GM12865 (cell line): Measurements from ENCODE around the gene ACSL3.

ENCODE experiments used
- DNase-seq: peaks from one replicate; pipeline ENCODE4 v3.0.0; 2010; ENCODE audit warnings: low read depth
- H3K4me3 ChIP-seq: 2 replicates; pipeline ENCODE4 v1.5.1; 2011; ENCODE audit warnings: mild to moderate bottlenecking, low read depth, low read length, control low read depth
- TF ChIP-seq, protein P1 (sequence below): IDR thresholded peaks from 2 replicates; pipeline ENCODE4 v1.5.1; 2011; ENCODE audit warnings: low read length, control low read depth, low read depth, inconsistent platforms; ENCODE audit not compliant: insufficient read depth; ENCODE audit errors: missing control alignments

ACSL3 gene

DNA sequence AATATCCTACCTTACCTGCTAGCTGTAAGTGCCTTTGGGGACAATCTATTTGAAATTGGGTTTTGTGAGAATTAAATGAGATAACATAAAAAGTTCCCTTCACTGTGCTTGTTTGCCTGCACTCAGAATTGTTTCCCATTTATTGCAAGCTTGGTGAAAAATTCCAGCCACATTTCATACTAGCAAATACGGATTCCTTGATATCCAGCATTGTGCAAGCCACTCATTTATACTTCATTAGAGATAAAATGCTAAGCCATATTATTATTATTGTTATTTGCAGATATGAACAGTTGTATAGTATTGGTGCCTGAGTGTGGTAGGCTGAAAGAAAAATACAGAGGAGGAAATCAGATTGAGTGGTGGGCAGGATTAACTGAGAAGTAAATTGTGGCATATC lies 31.9 kb downstream of the ACSL3 start:
- TF ChIP-seq, protein P1, sequence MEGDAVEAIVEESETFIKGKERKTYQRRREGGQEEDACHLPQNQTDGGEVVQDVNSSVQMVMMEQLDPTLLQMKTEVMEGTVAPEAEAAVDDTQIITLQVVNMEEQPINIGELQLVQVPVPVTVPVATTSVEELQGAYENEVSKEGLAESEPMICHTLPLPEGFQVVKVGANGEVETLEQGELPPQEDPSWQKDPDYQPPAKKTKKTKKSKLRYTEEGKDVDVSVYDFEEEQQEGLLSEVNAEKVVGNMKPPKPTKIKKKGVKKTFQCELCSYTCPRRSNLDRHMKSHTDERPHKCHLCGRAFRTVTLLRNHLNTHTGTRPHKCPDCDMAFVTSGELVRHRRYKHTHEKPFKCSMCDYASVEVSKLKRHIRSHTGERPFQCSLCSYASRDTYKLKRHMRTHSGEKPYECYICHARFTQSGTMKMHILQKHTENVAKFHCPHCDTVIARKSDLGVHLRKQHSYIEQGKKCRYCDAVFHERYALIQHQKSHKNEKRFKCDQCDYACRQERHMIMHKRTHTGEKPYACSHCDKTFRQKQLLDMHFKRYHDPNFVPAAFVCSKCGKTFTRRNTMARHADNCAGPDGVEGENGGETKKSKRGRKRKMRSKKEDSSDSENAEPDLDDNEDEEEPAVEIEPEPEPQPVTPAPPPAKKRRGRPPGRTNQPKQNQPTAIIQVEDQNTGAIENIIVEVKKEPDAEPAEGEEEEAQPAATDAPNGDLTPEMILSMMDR = no peak
- H3K4me3 ChIP-seq = no peak overlapping the region
- no peak for DNase-seq

DNA sequence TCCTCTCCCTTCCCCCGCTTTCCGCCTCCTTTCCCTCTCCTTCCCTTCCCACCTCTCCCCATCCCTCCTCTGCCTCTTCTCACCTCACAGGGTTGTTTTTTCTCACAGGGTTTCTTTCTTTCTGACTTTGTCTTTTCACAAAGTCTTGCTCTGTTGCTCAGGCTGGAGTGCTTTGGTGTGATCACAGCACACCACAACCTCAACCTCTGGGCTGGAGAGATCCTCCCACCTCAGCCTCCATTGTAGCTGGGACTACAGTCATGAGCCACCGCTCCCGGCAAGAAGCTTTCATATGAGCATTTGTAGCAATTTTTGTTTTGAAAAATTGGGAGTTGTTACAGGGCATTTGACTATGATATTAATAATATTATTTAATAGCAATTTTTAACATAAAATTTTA lies 32.9 kb downstream of the ACSL3 start:
- TF ChIP-seq, protein P1 = no peak
- H3K4me3 ChIP-seq = no peak overlapping the region
- DNase-seq = no peak

DNA sequence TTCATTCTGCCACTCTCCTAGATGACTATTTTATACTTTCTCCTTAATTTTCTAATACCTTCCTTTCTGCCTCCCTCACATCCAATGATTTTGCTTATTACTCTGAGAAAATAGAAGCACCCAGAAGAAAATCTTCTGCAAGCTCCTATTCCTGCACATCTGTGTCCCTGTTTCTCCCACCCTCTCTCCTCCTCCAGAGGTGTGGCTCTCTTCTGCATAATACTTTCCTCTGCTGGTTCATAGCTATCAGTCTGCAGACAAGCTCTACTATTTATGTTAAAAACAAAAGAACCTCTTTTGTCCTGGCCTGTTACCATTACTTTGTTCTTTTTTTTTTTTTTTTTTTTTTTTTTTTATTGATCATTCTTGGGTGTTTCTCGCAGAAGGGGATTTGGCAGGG lies 34.3 kb downstream of the ACSL3 start:
- DNase-seq = no peak
- H3K4me3 ChIP-seq = no peak overlapping the region
- TF ChIP-seq, protein P1 = no peak

DNA sequence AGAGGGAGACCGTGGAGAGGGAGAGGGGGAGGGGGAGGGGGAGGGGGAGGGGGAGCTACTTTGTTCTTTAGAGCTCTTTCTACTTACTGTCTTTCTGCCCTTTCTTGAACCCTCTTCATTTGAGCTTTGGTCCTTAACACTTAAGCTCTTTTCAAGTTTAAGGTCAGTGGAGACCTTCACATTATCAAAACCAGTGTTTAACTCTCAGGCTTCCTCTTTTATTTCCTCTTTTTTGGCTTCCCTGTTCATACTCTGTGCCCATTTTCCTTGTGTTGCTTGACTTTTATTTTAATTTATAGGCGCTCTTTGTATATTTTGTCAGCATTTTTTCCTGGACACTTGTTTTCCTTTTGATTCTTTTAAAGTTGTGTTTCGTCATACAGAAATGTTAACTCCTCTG lies 37.1 kb downstream of the ACSL3 start:
- DNase-seq = no peak
- TF ChIP-seq, protein P1 = no peak
- no peak overlapping the region for H3K4me3 ChIP-seq

DNA sequence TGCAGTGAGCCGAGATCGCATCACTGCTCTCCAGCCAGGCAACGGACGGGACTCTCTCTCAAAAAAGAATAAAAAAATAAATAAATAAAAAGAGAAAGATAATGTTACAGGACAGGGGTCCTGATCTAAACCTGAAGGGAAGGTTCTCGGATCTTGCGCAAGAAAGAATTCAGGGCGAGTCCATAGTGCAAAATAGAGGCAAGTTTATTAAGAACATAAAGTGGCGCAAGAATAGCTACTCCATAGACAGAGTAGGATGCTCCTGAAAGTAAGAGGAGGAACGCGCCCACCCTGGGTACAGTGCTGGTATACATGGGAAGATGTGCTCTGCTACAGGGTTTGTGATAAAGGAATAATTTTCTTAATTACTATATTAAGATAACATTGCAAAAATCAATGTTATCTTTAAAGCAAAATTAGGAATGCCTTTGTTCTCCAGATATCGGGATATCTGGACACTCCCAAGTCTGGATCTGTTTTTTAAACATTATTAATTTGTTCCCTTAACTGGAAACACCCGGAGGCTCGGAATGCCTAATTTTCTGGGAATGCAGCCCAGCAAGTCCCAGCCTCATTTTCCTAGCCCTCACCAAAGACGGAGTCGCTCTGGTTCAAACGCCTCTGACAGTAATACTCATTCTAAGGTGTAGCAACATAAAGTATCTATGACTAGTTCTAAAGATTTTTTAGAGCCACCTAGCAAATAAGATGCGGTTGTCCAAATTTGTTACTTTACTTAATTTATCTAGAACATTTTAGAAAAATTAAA lies 38.8 kb downstream of the ACSL3 start:
- no peak for DNase-seq
- no peak overlapping the region for H3K4me3 ChIP-seq
- TF ChIP-seq, protein P1 = no peak

DNA sequence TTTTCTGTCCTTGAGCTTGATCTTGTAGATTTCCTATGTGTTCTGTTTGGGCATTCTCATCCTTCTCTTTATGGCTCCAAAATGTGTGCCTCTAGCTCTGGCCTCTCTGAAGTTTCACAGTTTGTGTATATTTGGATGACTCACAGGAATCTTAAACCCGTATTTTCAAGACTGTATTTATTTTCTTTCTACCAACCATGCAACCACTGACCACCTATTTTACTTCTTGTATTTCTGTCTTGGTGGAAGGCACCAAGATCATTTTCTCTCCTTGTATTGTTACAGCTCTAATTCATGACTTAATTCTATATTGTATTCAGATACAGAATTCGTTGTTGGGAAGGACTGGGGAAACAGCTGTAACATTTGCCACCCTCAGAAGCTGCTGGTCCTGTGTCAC lies 39.5 kb downstream of the ACSL3 start:
- TF ChIP-seq, protein P1 = no peak
- H3K4me3 ChIP-seq = no peak overlapping the region
- no peak for DNase-seq

DNA sequence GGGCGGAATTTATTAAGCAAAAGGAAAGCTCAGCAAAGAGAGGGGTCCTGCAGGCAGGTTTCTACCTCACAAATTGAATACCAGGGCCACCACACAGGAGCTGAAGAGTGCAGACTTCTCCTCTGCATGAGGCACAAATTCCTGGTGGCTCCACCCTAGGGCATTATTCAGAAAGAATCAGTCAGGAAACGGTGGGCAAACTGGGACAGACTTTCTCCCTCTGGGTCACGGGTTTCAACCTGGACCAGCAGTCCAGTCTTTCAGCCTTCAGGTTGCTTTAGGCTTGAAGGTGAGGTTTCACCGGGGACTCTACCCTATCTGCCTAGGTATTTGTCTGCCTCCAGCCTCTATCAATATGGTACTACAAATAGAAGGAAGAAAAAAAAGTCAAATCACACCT lies 41.8 kb downstream of the ACSL3 start:
- no peak overlapping the region for H3K4me3 ChIP-seq
- TF ChIP-seq, protein P1 = no peak
- DNase-seq = no peak
